Mesendoderm (in vitro differentiated cells): ENCODE measurements around the gene GTF3C1.

ENCODE experiments used
- DNase-seq: peaks from one replicate; pipeline ENCODE4 v3.0.0; 2013
- H2AK5ac ChIP-seq: 2 replicates; pipeline ENCODE4 v1.6.1; 2013; ENCODE audit warnings: low read length, inconsistent platforms
- H2BK120ac ChIP-seq: 2 replicates; pipeline ENCODE4 v1.6.1; 2013; ENCODE audit warnings: low read depth, mild to moderate bottlenecking, low read length, moderate library complexity, mixed read lengths
- H2BK15ac ChIP-seq: replicated peaks from 2 replicates; pipeline ENCODE4 v1.6.1; 2013; ENCODE audit warnings: low read depth, mild to moderate bottlenecking, moderate library complexity
- H2BK5ac ChIP-seq: 2 replicates; pipeline ENCODE4 v1.6.1; 2013; ENCODE audit warnings: low read length, inconsistent platforms
- H3K18ac ChIP-seq: 2 replicates; pipeline ENCODE4 v1.6.1; 2013; ENCODE audit warnings: mild to moderate bottlenecking, low read length, mixed read lengths
- H3K23ac ChIP-seq: one replicate; pipeline ENCODE4 v1.6.1; 2013; ENCODE audit warnings: low read length
- H3K27ac ChIP-seq: 2 replicates; pipeline ENCODE4 v1.5.1; 2013; ENCODE audit warnings: low read depth, mild to moderate bottlenecking, inconsistent platforms, low read length, moderate library complexity
- H3K27me3 ChIP-seq: 2 replicates; pipeline ENCODE4 v1.6.1; 2013; ENCODE audit warnings: low read length, control low read depth, mild to moderate bottlenecking, inconsistent platforms; ENCODE audit not compliant: insufficient read depth, poor library complexity
- H3K36me3 ChIP-seq: 2 replicates; pipeline ENCODE4 v1.6.1; 2013; ENCODE audit warnings: low read length, inconsistent platforms; ENCODE audit not compliant: control insufficient read depth, insufficient read depth
- H3K4ac ChIP-seq: one replicate; pipeline ENCODE4 v1.6.1; 2013; ENCODE audit warnings: low read depth, mild to moderate bottlenecking, low read length, moderate library complexity
- H3K4me1 ChIP-seq: 2 replicates; pipeline ENCODE4 v1.6.1; 2013; ENCODE audit warnings: low read depth, low read length, inconsistent platforms; ENCODE audit not compliant: control insufficient read depth
- H3K4me2 ChIP-seq: 2 replicates; pipeline ENCODE4 v1.6.1; 2013; ENCODE audit warnings: low read length
- H3K4me3 ChIP-seq: 2 replicates; pipeline ENCODE4 v1.5.1; 2013; ENCODE audit warnings: mild to moderate bottlenecking, low read length
- H3K56ac ChIP-seq: one replicate; pipeline ENCODE4 v1.6.1; 2013; ENCODE audit warnings: low read length
- H3K79me1 ChIP-seq: 2 replicates; pipeline ENCODE4 v1.6.1; 2013; ENCODE audit warnings: low read length, inconsistent platforms
- H3K79me2 ChIP-seq: 2 replicates; pipeline ENCODE4 v1.6.1; 2013; ENCODE audit warnings: mild to moderate bottlenecking, low read length; ENCODE audit not compliant: control insufficient read depth, insufficient read depth
- H3K9ac ChIP-seq: 2 replicates; pipeline ENCODE4 v1.6.1; 2013; ENCODE audit warnings: low read length, inconsistent platforms
- H4K5ac ChIP-seq: one replicate; pipeline ENCODE4 v1.6.1; 2013; ENCODE audit warnings: low read length
- H4K8ac ChIP-seq: one replicate; pipeline ENCODE4 v1.6.1; 2013; ENCODE audit warnings: low read depth, mild to moderate bottlenecking, control low read depth, low read length, moderate library complexity
- WGBS: extraction: QIAGEN DNeasy Blood & Tissue Kit; methylation state at CpG from one replicate; pipeline ENCODE4 v1.1.7; 2013; ENCODE audit warnings: low lambda C conversion rate, missing lambda C conversion rate; ENCODE audit not compliant: insufficient coverage; ENCODE audit errors: extremely low coverage; 5-methylcytosine and 5-hydroxymethylcytosine counted together

GTF3C1 gene

GRCh38 chr16:27474921-27475320 lies 74.8 kb downstream of the GTF3C1 start:
- Histone ChIP-seq H2BK120ac (no peak overlapping the region), H2BK15ac (no peak overlapping the region), H3K56ac (no peak overlapping the region), H2AK5ac (no peak overlapping the region), H3K23ac (no peak overlapping the region), H3K36me3 (peaks cover 27% of the 10 kb centered on the region), H3K18ac (no peak overlapping the region), H4K8ac (no peak overlapping the region), H3K4me1 (no peaks in the 10 kb centered on the region), H4K5ac (no peak overlapping the region), H3K27ac (no peak overlapping the region), H3K4ac (no peak overlapping the region), H3K4me2 (no peak overlapping the region), H3K4me3 (no peak overlapping the region), H3K79me2 (no peaks in the 10 kb centered on the region), H3K9ac (no peak overlapping the region), H3K27me3 (no peaks in the 10 kb centered on the region), H2BK5ac (no peak overlapping the region), H3K79me1 (no peaks in the 10 kb centered on the region)
- no peak for DNase-seq
- no CpG with 5 or more reads among the region's 9 CpGs for WGBS

- H3K4ac ChIP-seq, result no peak overlapping the region
- no peaks in the 10 kb centered on the region for H3K4me1 ChIP-seq
- no peaks in the 10 kb centered on the region for H3K79me2 ChIP-seq
- H3K18ac ChIP-seq, result no peak overlapping the region
- DNase-seq, result no peak
- H3K23ac ChIP-seq, result no peak overlapping the region
- H3K79me1 ChIP-seq, result no peaks in the 10 kb centered on the region
- H3K56ac ChIP-seq, result no peak overlapping the region
- H4K5ac ChIP-seq, result no peak overlapping the region
- H2BK120ac ChIP-seq, result no peak overlapping the region
- no peak overlapping the region for H2AK5ac ChIP-seq
- H2BK15ac ChIP-seq, result no peak overlapping the region
- H3K4me3 ChIP-seq, result no peak overlapping the region
- H3K27ac ChIP-seq, result no peak overlapping the region
- no peak overlapping the region for H2BK5ac ChIP-seq
- H3K9ac ChIP-seq, result no peak overlapping the region
- no peak overlapping the region for H3K4me2 ChIP-seq
- H4K8ac ChIP-seq, result no peak overlapping the region
- peaks cover 29% of the 10 kb centered on the region for H3K36me3 ChIP-seq
- no peaks in the 10 kb centered on the region for H3K27me3 ChIP-seq
- no CpG with 5 or more reads among the region's 9 CpGs for WGBS
Measured at GRCh38 chr16:27474041-27474440, 75.7 kb downstream of the GTF3C1 start.

GRCh38 chr16:27473101-27473900 lies 76.4 kb downstream of the GTF3C1 start:
- Histone ChIP-seq H4K8ac (no peak overlapping the region), H3K9ac (no peak overlapping the region), H2BK15ac (no peak overlapping the region), H2BK5ac (no peak overlapping the region), H3K4me2 (no peak overlapping the region), H3K4me3 (no peak overlapping the region), H3K4me1 (no peaks in the 10 kb centered on the region), H4K5ac (no peak overlapping the region), H3K18ac (no peak overlapping the region), H3K36me3 (peaks cover 29% of the 10 kb centered on the region), H3K56ac (no peak overlapping the region), H3K27ac (no peak overlapping the region), H3K4ac (no peak overlapping the region), H2BK120ac (no peak overlapping the region), H3K23ac (no peak overlapping the region), H3K79me2 (no peaks in the 10 kb centered on the region), H3K79me1 (no peaks in the 10 kb centered on the region), H3K27me3 (no peaks in the 10 kb centered on the region), H2AK5ac (no peak overlapping the region)
- no peak for DNase-seq
- WGBS, result no CpG with 5 or more reads among the region's 9 CpGs

DNA sequence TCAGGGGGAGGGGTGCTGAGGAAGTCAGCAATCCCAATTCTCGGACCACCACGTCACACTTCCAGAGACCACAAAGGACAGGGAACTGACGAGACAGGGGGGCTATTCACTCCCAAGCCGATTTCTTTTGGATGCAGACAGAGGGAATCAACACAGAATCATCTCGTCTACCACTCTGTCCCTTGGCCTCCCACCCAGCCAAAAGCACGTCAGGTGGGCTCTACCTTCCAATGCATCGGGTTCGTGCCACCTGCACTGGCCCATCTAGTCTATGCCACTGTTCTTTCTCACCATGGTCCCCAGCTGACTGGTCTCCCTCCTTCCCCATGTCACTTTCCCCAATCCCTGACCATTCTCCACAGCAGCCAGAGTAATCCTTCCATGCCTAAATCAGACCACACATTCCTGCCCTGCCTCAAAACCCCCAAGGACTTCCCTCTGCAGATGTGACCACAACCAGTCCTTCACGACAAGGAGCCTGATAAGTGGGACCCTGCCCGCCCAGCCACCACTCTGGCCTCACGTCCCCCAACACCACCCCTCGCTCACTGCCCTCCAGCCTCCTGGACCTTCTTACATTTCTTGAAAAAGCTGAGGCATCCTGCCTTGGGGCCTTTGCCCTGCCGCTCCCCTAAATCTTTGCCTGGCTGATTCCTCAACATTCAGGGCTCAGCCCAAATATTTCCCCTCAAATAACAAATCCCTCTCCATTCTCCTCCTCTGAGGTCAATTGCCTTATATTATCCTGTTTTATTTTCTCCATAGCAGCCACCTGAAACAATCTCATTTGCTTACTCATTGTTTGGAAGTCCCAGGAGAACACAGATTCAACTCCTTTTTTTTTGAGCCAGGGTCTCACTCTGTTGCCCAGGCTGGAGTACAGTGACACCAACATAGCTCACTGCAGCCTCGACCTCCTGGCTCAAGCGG lies 77.4 kb downstream of the GTF3C1 start:
- no peak overlapping the region for H2AK5ac ChIP-seq
- H3K4me2 ChIP-seq, result no peak overlapping the region
- no peak overlapping the region for H3K18ac ChIP-seq
- no peak overlapping the region for H2BK15ac ChIP-seq
- no peak overlapping the region for H4K5ac ChIP-seq
- H3K79me1 ChIP-seq, result no peaks in the 10 kb centered on the region
- H3K79me2 ChIP-seq, result no peaks in the 10 kb centered on the region
- no peak overlapping the region for H4K8ac ChIP-seq
- no peaks in the 10 kb centered on the region for H3K27me3 ChIP-seq
- no peak overlapping the region for H3K27ac ChIP-seq
- no peak for DNase-seq
- H3K56ac ChIP-seq, result no peak overlapping the region
- H2BK120ac ChIP-seq, result no peak overlapping the region
- no CpG with 5 or more reads among the region's 15 CpGs for WGBS
- H3K9ac ChIP-seq, result no peak overlapping the region
- H2BK5ac ChIP-seq, result no peak overlapping the region
- H3K4me1 ChIP-seq, result no peaks in the 10 kb centered on the region
- no peak overlapping the region for H3K4ac ChIP-seq
- no peak overlapping the region for H3K4me3 ChIP-seq
- no peak overlapping the region for H3K23ac ChIP-seq
- peaks cover 31% of the 10 kb centered on the region for H3K36me3 ChIP-seq

DNA sequence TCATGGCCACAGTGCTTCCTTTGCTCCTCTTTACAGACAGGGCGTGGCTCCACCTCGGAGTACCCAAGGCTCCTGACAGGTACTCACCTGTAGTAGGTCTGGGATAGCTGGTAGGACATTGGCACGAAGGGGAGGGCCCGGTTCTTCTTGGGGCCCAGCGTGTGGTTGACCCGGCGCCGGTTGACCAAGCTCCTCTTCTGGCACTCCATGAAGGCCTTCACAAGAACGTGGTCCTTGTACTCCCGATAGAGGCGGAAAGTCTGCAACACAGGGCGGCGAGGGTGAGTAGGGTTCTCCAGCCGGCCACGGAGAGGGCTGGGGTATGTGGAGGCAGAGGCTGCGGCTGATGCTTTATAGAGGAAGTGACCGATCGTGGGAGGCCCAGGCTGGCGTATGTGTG lies 78.1 kb downstream of the GTF3C1 start:
- DNase-seq, result no peak
- Histone ChIP-seq H3K36me3 (peaks cover 32% of the 10 kb centered on the region), H3K18ac (no peak overlapping the region), H3K56ac (no peak overlapping the region), H3K4ac (no peak overlapping the region), H4K8ac (no peak overlapping the region), H2BK120ac (no peak overlapping the region), H3K27me3 (no peaks in the 10 kb centered on the region), H4K5ac (no peak overlapping the region), H3K4me1 (no peaks in the 10 kb centered on the region), H2AK5ac (no peak overlapping the region), H3K79me1 (no peaks in the 10 kb centered on the region), H2BK5ac (no peak overlapping the region), H2BK15ac (no peak overlapping the region), H3K9ac (no peak overlapping the region), H3K23ac (no peak overlapping the region), H3K4me3 (no peak overlapping the region), H3K4me2 (no peak overlapping the region), H3K27ac (no peak overlapping the region), H3K79me2 (no peaks in the 10 kb centered on the region)
- no CpG with 5 or more reads among the region's 19 CpGs for WGBS
